GM18526 (cell line): ENCODE results near the gene SLC25A29.

Experiments
- POLR2A ChIP-seq: IDR thresholded peaks from 3 replicates; pipeline ENCODE4 v1.6.1; 2011; ENCODE audit not compliant: insufficient read length; ENCODE audit errors: extremely low read depth

Gene SLC25A29

GRCh38 chr14:100279563-100279962 lies 26.7 kb downstream of the SLC25A29 start:
- no peak for TF ChIP-seq POLR2A

GRCh38 chr14:100279133-100279532 lies 27.1 kb downstream of the SLC25A29 start:
- TF ChIP-seq POLR2A, result no peak

GRCh38 chr14:100278702-100279101 lies 27.5 kb downstream of the SLC25A29 start:
- TF ChIP-seq POLR2A, result no peak

- no peak for TF ChIP-seq POLR2A
Observed at GRCh38 chr14:100275214-100275613, 31.0 kb downstream of the SLC25A29 start.

GRCh38 chr14:100274250-100274649 lies 32.0 kb downstream of the SLC25A29 start:
- TF ChIP-seq POLR2A, result no peak

- no peak for TF ChIP-seq POLR2A
Observed at GRCh38 chr14:100271247-100271939, 34.9 kb downstream of the SLC25A29 start.

DNA sequence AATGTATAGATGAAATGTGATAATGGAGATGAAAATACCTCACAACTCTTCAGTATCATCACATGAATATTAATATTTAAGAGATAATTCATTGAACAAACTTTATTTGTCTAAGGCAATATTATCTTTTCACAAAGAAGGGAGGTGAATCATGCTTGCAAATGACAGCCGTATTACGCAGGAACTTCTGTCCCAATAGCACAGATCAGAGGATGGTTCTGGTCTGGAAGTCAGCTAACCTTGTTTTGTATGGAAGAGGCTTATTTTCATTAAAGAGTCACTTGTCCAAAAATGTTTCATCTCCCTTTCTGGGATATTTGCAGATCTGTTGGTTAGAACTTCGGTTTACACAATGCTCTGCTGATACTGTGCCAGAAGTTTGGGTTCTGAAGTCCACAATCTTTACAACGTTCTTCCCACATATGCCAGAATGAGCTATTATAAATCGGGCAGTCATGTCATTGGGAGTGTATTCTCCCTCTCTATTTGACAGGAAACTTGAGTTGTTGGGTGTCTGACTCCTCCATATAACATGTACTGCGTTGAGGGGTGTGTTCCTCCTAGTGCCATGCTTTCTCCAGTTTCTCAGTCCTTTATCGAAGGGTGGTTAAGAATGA lies 37.5 kb downstream of the SLC25A29 start:
- no peak for TF ChIP-seq POLR2A

- TF ChIP-seq POLR2A, result no peak
Observed at GRCh38 chr14:100267990-100268389, 38.3 kb downstream of the SLC25A29 start.

- no peak for TF ChIP-seq POLR2A
Observed at GRCh38 chr14:100263141-100263540, 43.1 kb downstream of the SLC25A29 start.

DNA sequence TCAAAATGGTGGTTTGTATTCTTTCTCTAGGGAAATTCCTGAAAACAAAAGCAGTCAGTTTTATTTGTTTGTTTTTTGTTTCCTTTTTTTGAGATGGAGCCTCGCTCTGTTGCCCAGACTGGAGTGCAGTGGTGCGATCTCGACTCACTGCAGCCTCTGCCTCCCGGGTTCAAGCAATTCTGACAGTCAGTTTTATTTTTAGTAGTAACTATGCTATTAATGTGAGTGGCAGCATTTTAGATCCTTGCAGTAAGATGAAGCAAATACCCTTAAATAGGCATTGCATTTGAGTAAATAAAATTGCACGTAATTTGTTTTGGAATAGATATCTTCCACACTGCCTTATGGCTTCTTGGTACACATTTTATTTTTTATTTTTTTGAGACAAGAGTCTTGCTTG lies 43.7 kb downstream of the SLC25A29 start:
- no peak for TF ChIP-seq POLR2A

DNA sequence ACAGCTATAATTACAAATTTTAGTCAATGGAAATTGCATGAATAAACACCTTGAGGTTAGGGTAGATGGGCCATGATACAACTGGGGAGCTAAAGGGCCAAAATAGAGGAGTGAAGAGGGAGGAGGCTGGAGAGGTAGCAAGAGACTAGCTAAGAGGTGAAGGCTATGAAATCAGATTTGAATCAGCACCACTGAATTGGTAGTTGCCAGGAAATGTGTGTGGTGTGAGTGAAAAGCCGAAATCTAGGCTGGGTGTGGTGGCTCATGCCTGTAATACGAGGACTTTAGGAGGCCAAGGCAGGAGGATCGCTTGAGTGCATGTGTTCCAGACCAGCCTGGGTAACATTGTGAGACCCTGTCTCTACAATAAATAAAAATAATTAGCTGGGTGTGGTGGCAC lies 44.6 kb downstream of the SLC25A29 start:
- no peak for TF ChIP-seq POLR2A

- TF ChIP-seq POLR2A, result no peak
Observed at GRCh38 chr14:100256339-100256895, 49.8 kb downstream of the SLC25A29 start.

GRCh38 chr14:100252684-100253083 lies 53.6 kb downstream of the SLC25A29 start:
- no peak for TF ChIP-seq POLR2A

- TF ChIP-seq POLR2A, result no peak
Observed at GRCh38 chr14:100250732-100251465, 55.3 kb downstream of the SLC25A29 start.

DNA sequence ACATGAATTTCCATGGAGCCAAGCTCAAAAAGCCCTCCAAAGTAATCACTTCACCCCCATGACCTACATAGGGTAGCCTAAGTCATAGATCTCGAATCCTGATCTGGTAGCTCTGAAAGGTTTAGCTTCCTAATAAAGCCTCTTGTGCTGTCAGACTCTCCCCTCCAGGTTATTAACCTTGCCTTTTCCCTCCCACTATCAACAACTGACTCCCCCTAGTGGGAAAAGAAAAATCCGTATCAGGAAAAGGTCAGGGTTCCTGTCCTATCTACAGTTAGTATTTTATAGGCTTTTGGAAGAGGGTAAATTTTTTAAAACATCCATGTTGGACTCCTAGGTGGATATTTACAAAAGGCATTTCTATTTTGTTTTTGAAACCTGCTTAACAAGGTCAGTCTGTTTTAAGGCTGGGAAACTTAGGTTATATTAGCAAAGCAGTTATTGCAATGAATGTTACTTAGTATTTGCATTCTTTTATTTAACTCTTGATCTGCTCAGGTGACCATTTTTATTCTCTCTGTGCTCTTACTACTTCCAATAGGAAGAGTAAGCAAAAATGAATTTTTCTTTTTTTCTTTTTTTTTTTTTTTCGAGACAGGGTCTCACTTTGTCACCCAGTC lies 59.3 kb downstream of the SLC25A29 start:
- TF ChIP-seq POLR2A, result no peak

DNA sequence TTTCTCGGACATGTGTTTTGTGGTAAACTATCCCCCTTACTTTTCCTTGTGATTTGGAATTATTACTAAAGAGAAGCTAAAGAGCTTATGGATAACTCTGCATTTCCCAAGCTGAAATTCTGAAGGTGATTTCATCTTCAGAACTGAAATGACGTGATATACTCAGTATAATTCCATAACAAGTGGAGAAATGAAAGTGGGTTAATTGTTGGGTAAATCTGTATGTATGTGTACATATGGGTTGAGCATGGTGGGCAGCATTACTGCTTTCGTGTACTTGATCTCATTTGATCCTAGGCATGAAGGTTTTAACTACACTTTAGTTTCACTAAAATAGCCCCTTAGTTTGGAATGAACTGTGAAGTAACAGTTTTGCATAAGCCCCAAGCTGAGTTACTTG lies 63.2 kb downstream of the SLC25A29 start:
- TF ChIP-seq POLR2A, result no peak

DNA sequence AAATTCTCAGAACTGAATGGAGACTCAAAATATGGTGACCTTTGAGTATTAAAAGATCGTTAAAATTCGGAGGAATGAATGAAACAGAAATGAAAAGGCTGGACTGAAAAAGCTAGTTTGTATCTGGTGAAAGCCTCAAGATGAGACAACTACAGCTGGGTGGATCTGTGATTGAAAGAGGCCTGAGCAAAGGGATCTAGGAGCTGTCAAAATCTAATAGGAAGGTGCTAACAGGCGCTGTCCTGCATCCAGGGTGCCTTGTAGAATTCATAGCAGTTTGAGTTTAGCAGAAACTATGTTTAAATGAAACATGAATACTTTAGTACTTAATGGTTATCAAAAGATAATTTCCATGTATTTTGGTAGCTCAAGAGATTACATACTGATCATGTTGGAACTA lies 65.0 kb downstream of the SLC25A29 start:
- TF ChIP-seq POLR2A, result no peak
